HG02885 (cell line): ENCODE data around the gene ZNF615.
"Not testable (repeated sequence)": the region's sequence is repeated elsewhere in the genome, so short reads cannot be mapped to it uniquely, and the experiment has no call there.

ENCODE experiments used
- ATAC-seq: cut with Tn5 transposase; IDR thresholded peaks from one replicate; pipeline ENCODE4 v1.9.1; 2021; ENCODE audit warnings: mild to moderate bottlenecking; ENCODE audit not compliant: unreplicated experiment, poor library complexity

The ZNF615 gene

GRCh38 chr19:51983361-51983760 lies 24.6 kb downstream of the ZNF615 start:
- no peak for ATAC-seq

- not testable (repeated sequence) for ATAC-seq
Measured at GRCh38 chr19:51980926-51981325, 27.1 kb downstream of the ZNF615 start.

GRCh38 chr19:51980116-51980736 lies 27.8 kb downstream of the ZNF615 start:
- no peak for ATAC-seq

DNA sequence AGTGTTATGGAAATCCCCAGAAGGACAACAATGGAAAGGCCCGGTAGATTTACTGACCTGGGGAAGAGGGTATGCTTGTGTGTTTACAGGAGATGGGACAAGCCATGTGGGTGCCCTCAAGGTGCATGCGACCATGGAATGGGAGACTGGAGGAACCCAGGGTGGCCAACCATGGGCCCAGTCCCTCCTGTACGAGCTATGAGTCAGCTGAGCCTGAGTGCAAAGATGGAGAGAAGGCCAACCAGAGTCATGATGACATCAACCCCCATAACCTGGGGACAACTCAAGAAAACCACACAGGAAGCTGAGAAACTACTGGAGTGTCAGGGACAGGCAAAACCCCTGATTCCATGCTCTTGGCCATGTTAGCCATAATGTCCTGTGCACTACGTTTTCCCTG lies 29.1 kb downstream of the ZNF615 start:
- ATAC-seq = no peak

- ATAC-seq = no peak
Measured at GRCh38 chr19:51977346-51977745, 30.7 kb downstream of the ZNF615 start.

GRCh38 chr19:51976852-51977251 lies 31.2 kb downstream of the ZNF615 start:
- no peak for ATAC-seq

- not testable (repeated sequence) for ATAC-seq
Measured at GRCh38 chr19:51975787-51976186, 32.2 kb downstream of the ZNF615 start.

DNA sequence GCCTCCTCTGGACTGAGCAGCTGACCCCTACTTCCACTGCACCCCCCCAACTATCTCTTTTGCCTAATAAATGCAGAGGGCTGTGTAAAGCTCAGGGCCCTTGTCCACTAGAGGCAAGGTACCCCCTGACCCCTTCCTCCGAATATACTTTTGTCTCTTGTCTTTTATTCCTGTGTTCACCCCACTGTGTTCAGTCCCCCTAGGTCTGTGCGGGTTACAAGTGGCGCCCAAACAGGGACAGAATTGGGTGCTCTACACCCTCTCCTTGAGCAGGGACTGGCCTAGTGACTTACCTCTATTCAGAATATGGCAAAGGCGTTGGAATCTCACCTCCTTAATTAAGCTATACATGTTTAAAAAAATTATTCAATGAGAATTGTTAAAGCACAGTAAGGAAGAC lies 36.4 kb downstream of the ZNF615 start:
- ATAC-seq = no peak

DNA sequence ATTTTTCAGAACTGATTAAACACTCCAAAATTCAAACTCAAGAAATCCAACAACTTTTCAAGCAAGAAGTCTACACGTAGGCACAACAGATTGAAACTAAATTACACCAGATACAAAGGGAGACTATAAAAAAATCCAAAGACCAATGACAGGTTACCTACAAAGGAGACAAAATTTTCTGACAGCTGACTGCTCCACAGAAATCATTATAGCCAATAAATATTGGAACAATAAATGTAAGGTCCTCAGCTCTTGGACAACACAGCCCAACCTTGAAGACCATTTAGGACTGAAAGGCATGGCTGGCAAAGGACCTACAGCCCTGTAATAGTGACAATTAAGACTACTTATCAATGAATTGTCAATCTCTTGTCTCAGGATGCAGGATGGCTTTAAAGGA lies 37.3 kb downstream of the ZNF615 start:
- no peak for ATAC-seq

- ATAC-seq = no peak
Measured at GRCh38 chr19:51965583-51965982, 42.4 kb downstream of the ZNF615 start.

GRCh38 chr19:51960621-51961233 lies 47.3 kb downstream of the ZNF615 start:
- ATAC-seq = not testable (repeated sequence)

GRCh38 chr19:51959791-51960190 lies 48.2 kb downstream of the ZNF615 start:
- no peak for ATAC-seq

- ATAC-seq = not testable (repeated sequence)
Measured at GRCh38 chr19:51957846-51958245, 50.2 kb downstream of the ZNF615 start.

DNA sequence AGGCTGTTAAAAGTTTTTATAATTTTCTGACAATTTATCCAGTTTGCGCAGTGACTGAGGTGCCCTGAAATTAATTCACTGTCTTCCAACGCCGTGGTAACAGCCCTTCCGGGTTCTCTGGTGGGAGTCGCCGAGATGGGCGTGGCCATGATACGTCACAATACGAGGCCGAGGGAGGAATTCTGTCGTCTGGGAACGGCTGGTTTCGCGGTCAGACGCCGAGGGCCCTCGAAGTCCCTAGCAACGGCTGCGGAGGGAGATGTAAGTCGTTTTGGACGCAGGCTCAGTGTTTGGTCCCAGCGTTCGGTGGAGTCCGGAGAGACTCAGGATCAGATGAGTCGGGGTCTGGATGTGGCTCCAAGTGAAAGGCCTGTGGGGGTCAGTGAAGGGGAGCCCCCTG lies 59.0 kb downstream of the ZNF615 start:
- no peak for ATAC-seq

- no peak for ATAC-seq
Measured at GRCh38 chr19:51946602-51947001, 61.4 kb downstream of the ZNF615 start.

DNA sequence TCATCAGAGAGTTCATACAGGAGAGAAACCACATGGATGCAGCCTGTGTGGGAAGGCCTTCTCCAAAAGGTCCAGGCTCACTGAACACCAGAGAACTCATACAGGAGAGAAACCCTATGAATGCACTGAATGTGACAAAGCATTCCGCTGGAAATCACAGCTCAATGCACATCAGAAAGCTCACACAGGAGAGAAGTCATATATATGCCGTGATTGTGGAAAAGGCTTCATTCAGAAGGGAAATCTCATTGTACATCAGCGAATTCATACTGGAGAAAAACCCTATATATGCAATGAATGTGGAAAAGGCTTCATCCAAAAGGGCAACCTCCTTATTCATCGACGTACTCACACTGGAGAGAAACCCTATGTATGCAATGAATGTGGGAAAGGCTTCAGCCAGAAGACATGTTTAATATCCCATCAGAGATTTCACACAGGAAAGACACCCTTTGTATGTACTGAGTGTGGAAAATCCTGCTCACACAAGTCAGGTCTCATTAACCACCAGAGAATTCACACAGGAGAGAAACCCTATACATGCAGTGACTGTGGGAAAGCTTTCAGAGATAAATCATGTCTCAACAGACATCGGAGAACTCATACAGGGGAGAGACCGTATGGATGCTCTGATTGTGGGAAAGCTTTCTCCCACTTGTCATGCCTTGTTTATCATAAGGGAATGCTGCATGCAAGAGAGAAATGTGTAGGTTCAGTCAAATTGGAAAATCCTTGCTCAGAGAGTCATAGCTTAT lies 63.0 kb downstream of the ZNF615 start:
- no peak for ATAC-seq
